GM21786 (cell line): Measurements from ENCODE around the gene BCAN.

ENCODE experiments used
- ATAC-seq: cut with Tn5 transposase; IDR thresholded peaks from one replicate; pipeline ENCODE4 v1.9.1; 2021; ENCODE audit not compliant: unreplicated experiment

Gene BCAN

GRCh38 chr1:156697481-156697880 is 55.6 kb downstream of the BCAN start:
- no peak for ATAC-seq

DNA sequence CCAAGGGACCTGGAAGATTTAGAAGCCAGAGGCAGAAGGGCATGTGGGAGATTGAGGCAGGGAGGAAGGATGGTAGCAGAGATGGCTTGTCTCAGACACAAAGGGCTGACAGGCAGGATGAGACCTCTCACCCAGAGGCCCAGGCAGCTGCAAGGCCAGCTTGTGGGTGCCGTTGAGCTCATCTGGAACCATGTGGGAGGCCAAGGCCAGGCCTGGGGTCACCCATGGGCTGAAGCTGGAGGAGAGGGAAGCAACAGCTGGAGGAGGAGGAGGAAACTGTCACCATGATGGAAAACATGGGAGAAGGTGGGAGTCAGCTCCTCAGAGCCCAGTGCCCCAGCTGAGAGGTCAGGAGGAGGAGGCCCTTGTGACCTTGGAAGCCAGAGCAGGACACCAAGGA is 57.1 kb downstream of the BCAN start:
- no peak for ATAC-seq

DNA sequence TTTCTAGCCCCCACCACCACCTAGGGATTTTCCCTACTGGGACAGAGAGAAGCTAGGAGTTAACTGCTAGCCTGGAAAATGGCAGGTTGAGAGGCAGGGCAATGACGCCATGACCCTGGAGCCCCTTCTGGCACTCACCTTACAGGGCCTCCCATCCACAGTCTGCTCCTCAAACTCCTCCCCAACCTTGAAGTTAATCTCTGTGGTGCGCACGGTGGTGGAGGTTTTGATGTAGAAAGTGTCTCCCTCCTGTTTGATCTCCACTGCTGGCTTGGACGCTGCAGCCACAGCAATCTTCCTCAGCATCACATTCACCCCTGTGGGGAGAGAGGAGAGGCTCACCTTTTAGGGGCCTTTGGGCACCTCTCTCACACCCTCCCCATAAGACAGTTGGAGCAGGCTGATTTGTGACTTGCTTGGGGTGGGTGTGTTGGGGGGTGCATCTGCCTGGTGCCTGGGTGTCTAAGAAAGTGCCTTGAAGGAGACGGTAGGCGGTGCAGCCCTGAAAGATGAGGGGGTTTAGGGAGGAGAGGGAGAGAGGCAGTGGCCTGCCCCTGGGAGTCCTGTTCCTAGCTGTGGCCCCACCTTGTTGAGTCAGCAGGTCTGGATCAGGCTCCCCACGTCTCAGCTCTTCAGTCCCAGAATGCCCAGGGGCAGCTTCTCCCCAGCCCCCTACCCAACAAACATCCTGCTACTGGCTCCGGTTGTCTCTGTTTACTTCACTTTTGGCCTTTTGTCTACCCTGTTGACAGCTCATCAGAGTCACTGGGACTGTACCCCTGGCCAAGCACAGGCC is 59.0 kb downstream of the BCAN start:
- no peak for ATAC-seq

DNA sequence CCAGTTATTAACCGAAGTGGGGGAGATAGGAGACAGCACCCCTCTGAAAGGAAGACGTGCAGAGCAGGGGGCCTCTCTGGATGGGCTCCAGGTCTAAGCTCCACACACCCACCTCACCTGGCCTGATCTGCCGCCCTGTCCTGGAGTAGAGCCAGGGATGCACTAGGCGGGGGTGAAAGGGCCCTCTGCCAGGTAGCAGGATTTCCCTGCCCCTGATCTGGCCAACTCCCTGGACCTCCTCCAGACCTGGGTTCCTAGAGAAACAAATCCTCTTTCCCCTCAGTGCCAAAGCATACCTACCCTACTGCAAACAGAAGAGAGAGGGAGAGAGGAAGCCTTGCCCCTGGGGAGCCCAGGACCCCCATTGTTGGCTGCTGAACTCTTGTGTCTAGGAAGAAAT is 61.4 kb downstream of the BCAN start:
- ATAC-seq, result no peak

- ATAC-seq, result no peak
Observed at GRCh38 chr1:156703741-156704140, 61.8 kb downstream of the BCAN start.

DNA sequence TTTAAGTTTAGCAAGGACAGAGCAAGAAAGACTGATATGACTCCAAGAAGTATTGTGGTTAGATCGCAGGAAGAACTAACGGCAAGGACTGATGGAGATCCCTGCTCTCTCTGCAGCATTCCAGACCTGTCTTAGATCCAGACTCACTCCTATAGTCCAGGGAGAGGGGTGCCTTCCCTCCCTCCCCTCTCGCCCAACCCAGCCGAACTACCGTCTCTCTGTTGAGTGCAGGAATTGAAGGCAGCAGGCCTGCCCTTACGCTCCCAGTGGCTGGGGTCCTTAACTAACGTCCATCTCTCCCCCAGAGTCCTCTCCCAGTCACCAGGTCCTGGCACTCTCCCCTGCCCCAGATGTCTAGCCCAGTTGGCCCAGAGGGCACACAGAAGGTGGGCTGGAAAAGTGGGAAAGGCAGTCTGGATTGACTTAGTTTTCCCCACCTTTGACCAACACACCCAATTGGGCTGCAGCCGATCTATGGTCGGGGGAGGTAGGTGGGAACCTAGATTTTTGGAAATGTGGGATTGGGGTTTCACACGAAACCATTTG is 62.3 kb downstream of the BCAN start:
- no peak for ATAC-seq

GRCh38 chr1:156704930-156705320 is 63.0 kb downstream of the BCAN start:
- no peak for ATAC-seq

DNA sequence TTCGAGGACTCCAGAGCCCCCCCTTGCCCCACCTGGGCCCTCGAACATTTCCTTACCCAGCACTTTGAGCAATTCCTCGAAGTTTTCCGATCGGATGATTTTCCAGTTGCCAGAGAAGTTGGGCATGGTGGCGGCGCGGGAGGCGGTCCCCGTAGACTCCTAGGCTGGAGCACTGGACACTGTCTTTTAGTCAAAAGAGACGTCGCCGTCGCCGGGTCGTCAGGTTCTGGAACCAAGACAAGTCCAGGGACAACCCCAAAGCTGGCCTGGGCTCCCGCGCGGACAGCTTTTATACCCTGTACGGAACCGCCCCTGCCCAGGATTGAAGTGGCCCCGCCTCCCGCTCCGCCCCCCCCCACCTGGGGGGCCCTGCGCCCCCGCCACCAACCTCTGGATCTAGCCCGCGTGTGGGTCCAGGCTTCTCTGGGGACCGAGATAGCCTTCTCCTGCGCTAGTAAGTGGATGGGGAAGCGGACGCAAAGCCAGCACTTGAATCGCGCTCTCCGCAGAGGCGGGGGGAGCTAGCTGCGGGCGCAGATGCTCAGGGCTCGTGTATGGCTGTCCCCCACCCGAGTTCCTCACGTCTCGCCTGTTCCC is 63.5 kb downstream of the BCAN start, which contains the start of gene CRABP2:
Gene CRABP2, minus strand, starts transcription at position 263 of the 597 bp plus-strand sequence. Its CDS starts 137 bp downstream, at position 126.
- ATAC-seq, result no peak

- no peak for ATAC-seq
Observed at GRCh38 chr1:156705918-156706656, 64.2 kb downstream of the BCAN start.

DNA sequence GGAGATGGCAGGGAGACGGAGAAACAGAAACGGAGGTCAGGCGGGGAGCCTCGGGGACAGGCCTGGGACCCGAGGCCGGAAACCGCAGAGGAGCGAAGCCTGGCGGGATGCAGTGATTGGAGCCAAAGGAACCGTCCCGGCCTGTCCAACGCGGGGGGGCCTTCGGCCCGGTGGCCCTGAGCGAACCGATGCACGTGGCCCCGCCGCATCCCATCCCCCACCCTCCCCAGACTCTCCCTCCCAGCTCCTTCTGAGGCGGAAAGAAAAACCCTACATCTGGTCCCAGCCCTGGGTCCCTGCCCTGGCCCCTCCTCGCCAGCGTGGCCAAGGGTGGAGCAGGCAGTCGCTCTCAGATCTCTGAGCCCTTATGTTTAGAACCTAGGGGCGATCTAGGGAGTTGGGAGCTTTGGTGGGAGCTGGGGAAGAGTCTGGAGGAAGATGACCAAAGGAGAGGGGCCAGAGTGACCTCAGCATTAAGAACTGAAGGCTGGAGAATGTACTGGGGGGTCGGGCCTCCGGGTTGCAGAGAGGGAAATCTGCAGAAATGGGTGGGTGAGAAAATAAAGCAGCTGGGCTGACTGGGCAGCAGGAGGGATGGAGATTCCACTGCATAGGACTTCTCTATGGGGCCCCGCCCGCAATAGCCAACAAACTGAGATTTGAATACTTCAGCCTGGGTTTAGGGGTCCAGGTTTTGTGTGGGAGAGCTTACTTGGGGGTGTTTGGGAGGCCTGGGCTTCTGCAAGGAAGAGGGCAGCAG is 64.9 kb downstream of the BCAN start:
- ATAC-seq, result no peak

DNA sequence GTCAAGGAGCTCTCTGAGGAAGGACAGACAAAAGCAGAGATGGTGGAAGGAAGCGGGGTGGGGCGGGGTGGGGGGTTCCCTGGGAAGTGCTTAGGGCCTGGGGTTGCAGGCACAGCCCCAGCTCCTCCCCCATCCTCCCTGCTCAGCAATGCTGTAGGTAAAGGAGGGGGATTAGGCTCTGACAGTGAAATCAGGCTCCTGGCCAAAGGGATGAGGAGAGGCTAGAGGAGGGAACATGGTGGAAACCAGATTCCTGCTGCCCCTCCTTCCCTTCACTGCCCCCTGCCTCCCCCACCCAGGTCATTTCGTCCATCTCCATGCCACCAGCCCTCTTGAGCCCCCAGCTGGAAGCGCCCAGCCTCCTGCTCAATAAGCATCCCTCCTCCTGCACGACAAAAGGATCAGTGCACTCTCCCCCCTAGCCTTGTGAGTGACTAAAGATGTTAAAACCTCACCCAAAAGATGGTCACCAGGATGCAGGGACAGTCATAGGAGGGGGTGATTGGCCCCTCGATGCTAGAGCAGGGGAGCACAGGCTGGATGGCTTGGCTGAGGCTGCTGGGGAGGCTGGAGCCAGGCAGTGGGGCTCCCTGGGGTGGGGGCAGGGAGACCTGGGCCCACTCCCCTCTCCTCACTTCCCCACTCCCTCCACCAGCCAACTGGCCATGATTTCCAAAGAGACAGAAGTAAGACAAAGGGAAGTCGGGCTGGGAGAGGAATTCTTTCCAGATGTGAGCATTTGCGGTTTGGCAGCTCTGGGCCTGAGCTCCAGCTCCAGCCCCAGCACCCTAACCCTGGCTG is 65.7 kb downstream of the BCAN start:
- no peak for ATAC-seq

GRCh38 chr1:156708218-156708661 is 66.3 kb downstream of the BCAN start:
- no peak for ATAC-seq

DNA sequence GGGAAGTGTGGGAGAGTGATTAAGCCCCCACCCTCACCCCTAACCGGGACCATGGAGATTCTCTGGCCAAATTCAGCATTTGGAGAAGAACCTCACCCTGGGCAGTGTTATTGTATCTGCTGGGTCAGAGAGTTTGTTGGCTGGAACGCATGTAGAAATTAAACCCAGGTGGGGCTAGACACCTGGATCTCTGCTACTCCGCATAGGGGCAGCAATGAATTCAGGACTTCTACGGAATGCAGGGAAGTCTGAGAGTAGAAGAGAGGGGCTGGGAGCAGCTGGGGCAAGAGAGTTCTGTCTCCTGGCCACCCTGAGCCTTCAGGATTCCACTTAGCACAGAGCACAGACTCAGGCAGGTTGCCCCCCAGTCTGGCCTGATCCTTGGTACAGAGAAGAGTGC is 67.1 kb downstream of the BCAN start:
- ATAC-seq, result no peak
